Mesenchymal stem cell (in vitro differentiated cells and primary cell): ENCODE measurements around the gene PFN3.

Experiments used
- DNase-seq: peaks from one replicate; pipeline ENCODE4 v3.0.0-alpha.2; 2013
- H2AFZ ChIP-seq: one replicate; pipeline ENCODE4 v1.6.1; 2013; ENCODE audit warnings: low read depth, mild to moderate bottlenecking, control low read depth, inconsistent platforms, low read length, moderate library complexity
- H2AK5ac ChIP-seq: 2 replicates; pipeline ENCODE4 v1.6.1; 2013; ENCODE audit warnings: low read length, moderate library complexity, mild to moderate bottlenecking, inconsistent platforms; ENCODE audit not compliant: severe bottlenecking
- H2BK120ac ChIP-seq: one replicate; pipeline ENCODE4 v1.6.1; 2013; ENCODE audit warnings: low read depth, mild to moderate bottlenecking, inconsistent platforms, low read length, moderate library complexity
- H2BK12ac ChIP-seq, 2 experiments: one replicate each; pipeline ENCODE4 v1.6.1; 2013; ENCODE audit warnings: inconsistent platforms in 2 of 2, low read length in 2 of 2, mild to moderate bottlenecking in 2 of 2, moderate library complexity in 2 of 2, control low read depth in 1 of 2
- H2BK15ac ChIP-seq: one replicate; pipeline ENCODE4 v1.6.1; 2013; ENCODE audit warnings: mild to moderate bottlenecking, low read depth, inconsistent platforms; ENCODE audit not compliant: poor library complexity, severe bottlenecking
- H2BK5ac ChIP-seq: 2 replicates; pipeline ENCODE4 v1.6.1; 2013; ENCODE audit warnings: low read depth, mild to moderate bottlenecking, low read length, control low read depth, inconsistent platforms; ENCODE audit not compliant: poor library complexity, severe bottlenecking
- H3K14ac ChIP-seq, 2 experiments: one replicate each; pipeline ENCODE4 v1.6.1; 2013; ENCODE audit warnings: inconsistent platforms in 2 of 2, low read length in 2 of 2, control low read depth in 1 of 2, mild to moderate bottlenecking in 1 of 2, moderate library complexity in 1 of 2
- H3K18ac ChIP-seq, 2 experiments: one replicate each; pipeline ENCODE4 v1.6.1; 2013; ENCODE audit warnings: inconsistent platforms in 2 of 2, low read length in 2 of 2, control low read depth in 1 of 2, low read depth in 1 of 2, mild to moderate bottlenecking in 1 of 2
- H3K23ac ChIP-seq, 2 experiments: one replicate each; pipeline ENCODE4 v1.6.1; 2013; ENCODE audit warnings: inconsistent platforms in 2 of 2, low read length in 2 of 2, mild to moderate bottlenecking in 2 of 2, moderate library complexity in 2 of 2, control low read depth in 1 of 2
- H3K27ac ChIP-seq: 2 replicates; pipeline ENCODE4 v1.5.1; 2013; ENCODE audit warnings: mild to moderate bottlenecking, moderate library complexity, low read length, control low read depth, inconsistent platforms; ENCODE audit not compliant: poor library complexity, severe bottlenecking
- H3K27me3 ChIP-seq, 2 experiments: 2 replicates each; pipeline versions ENCODE4 v1.6.1 to v1.7.0; 2013; ENCODE audit warnings: low read length in 2 of 2, mild to moderate bottlenecking in 2 of 2, moderate library complexity in 2 of 2, control low read depth in 1 of 2, inconsistent platforms in 1 of 2; ENCODE audit not compliant: control insufficient read depth in 1 of 2, insufficient read depth in 1 of 2
- H3K36me3 ChIP-seq, 2 experiments: 2 replicates each; pipeline versions ENCODE4 v1.6.1 to v1.7.0; 2013; ENCODE audit warnings: low read length in 2 of 2, control low read depth in 1 of 2, inconsistent platforms in 1 of 2, low read depth in 1 of 2, mild to moderate bottlenecking in 1 of 2; ENCODE audit not compliant: insufficient read depth in 2 of 2, control insufficient read depth in 1 of 2
- H3K4ac ChIP-seq, 2 experiments: one replicate each; pipeline ENCODE4 v1.6.1; 2013; ENCODE audit warnings: inconsistent platforms in 2 of 2, low read length in 2 of 2, mild to moderate bottlenecking in 2 of 2, moderate library complexity in 2 of 2, control low read depth in 1 of 2, low read depth in 1 of 2
- H3K4me1 ChIP-seq: 2 replicates; pipeline ENCODE4 v1.6.1; 2013; ENCODE audit warnings: low read depth, low read length, control low read depth; ENCODE audit not compliant: control insufficient read depth, insufficient read depth
- H3K4me2 ChIP-seq: 2 replicates; pipeline ENCODE4 v1.6.1; 2013; ENCODE audit warnings: low read length, mild to moderate bottlenecking, inconsistent platforms; ENCODE audit not compliant: poor library complexity, severe bottlenecking
- H3K4me3 ChIP-seq, 2 experiments: 2 replicates each; pipeline versions ENCODE4 v1.5.1 to v1.7.0; 2013; ENCODE audit warnings: low read length in 2 of 2, mild to moderate bottlenecking in 2 of 2, control low read depth in 1 of 2, low read depth in 1 of 2; ENCODE audit not compliant: insufficient read depth in 1 of 2
- H3K79me1 ChIP-seq: replicated peaks from 2 replicates; pipeline ENCODE4 v1.6.1; 2013; ENCODE audit warnings: mild to moderate bottlenecking, control low read depth, low read length, inconsistent platforms; ENCODE audit not compliant: poor library complexity, severe bottlenecking
- H3K9ac ChIP-seq: 2 replicates; pipeline ENCODE4 v1.7.0; 2013; ENCODE audit warnings: mild to moderate bottlenecking, low read length, moderate library complexity
- H3K9me3 ChIP-seq: 2 replicates; pipeline ENCODE4 v1.7.0; 2013; ENCODE audit warnings: mild to moderate bottlenecking, low read length; ENCODE audit not compliant: control insufficient read depth
- H4K8ac ChIP-seq: one replicate; pipeline ENCODE4 v1.6.1; 2013; ENCODE audit warnings: inconsistent platforms, mild to moderate bottlenecking, low read length, moderate library complexity
- H4K91ac ChIP-seq: one replicate; pipeline ENCODE4 v1.6.1; 2013; ENCODE audit warnings: mild to moderate bottlenecking, low read length, inconsistent platforms
- WGBS: methylation state at CpG from one replicate; pipeline ENCODE4 v1.1.7; 2013; ENCODE audit warnings: mixed read lengths; 5-methylcytosine and 5-hydroxymethylcytosine counted together

The PFN3 gene

GRCh38 chr5:177390363-177391300 lies 9.8 kb downstream of the PFN3 start:
- Histone ChIP-seq H2AK5ac (peak overlapping the region; percentile 69), H3K79me1 (no peaks in the 10 kb centered on the region), H4K8ac (no peak overlapping the region), H3K27ac (no peak overlapping the region), H4K91ac (no peak overlapping the region), H3K4me3 (peak overlapping the region in 1 of 2 experiments; percentile 57), H3K4me2 (no peak overlapping the region), H3K4me1 (peaks cover 22% of the 10 kb centered on the region), H3K9ac (peak overlapping the region; percentile 37), H3K36me3 (no peaks in the 10 kb centered on the region), H3K14ac (peak overlapping the region in 1 of 2 experiments; percentile 9), H2BK5ac (no peak overlapping the region), H2BK120ac (no peak overlapping the region), H3K4ac (peak overlapping the region in 1 of 2 experiments; percentile 47), H2BK15ac (no peak overlapping the region), H3K18ac (peak overlapping the region in 1 of 2 experiments; percentile 5), H3K27me3 (peaks cover under 1 to 38% of the 10 kb centered on the region in 2 experiments), H2BK12ac (peak overlapping the region in 1 of 2 experiments; percentile 1), H2AFZ (no peak overlapping the region), H3K9me3 (no peaks in the 10 kb centered on the region), H3K23ac (no peak overlapping the region)
- DNase-seq, result peak; percentile 86
- WGBS, result 36% methylated on average over 13 of the region's 13 CpGs

- no peak overlapping the region for H2AK5ac ChIP-seq
Observed at GRCh38 chr5:177389241-177390169, 11.0 kb downstream of the PFN3 start.

GRCh38 chr5:177388521-177389052 lies 11.9 kb downstream of the PFN3 start:
- H3K27me3 ChIP-seq, result peaks cover 10 to 44% of the 10 kb centered on the region in 2 experiments

More at GRCh38 chr5:177389241-177390169, 11.0 kb downstream of the PFN3 start:
- Histone ChIP-seq H4K91ac (no peak overlapping the region), H3K4me3 (peak overlapping the region in 1 of 2 experiments; percentile 57), H3K9me3 (no peaks in the 10 kb centered on the region), H2BK120ac (no peak overlapping the region), H3K36me3 (no peaks in the 10 kb centered on the region), H4K8ac (no peak overlapping the region), H3K4me1 (peaks cover 22% of the 10 kb centered on the region), H3K4me2 (peak overlapping the region; percentile 40), H3K18ac (peak overlapping the region in 1 of 2 experiments; percentile 5), H2AFZ (no peak overlapping the region), H3K9ac (peak overlapping the region; percentile 37), H2BK5ac (no peak overlapping the region), H2BK12ac (peak overlapping the region in 1 of 2 experiments; percentile 66), H3K23ac (no peak overlapping the region), H3K27ac (peak overlapping the region; percentile 56), H3K4ac (no peak overlapping the region), H3K27me3 (peaks cover 6 to 42% of the 10 kb centered on the region in 2 experiments), H3K14ac (peak overlapping the region in 1 of 2 experiments; percentile 29), H3K79me1 (no peaks in the 10 kb centered on the region), H2BK15ac (no peak overlapping the region)
- 12% methylated on average over 20 of the region's 21 CpGs for WGBS
- DNase-seq, result peak; percentile 98

More at GRCh38 chr5:177388521-177389052, 11.9 kb downstream of the PFN3 start:
- Histone ChIP-seq H3K18ac (no peak overlapping the region), H3K14ac (no peak overlapping the region), H3K36me3 (no peaks in the 10 kb centered on the region), H2BK5ac (no peak overlapping the region), H3K4me1 (peaks cover 22% of the 10 kb centered on the region), H3K23ac (no peak overlapping the region), H4K91ac (no peak overlapping the region), H3K4ac (no peak overlapping the region), H2BK15ac (no peak overlapping the region), H3K9me3 (no peaks in the 10 kb centered on the region), H3K4me2 (no peak overlapping the region), H2AK5ac (peak overlapping the region; percentile 50), H3K9ac (peak overlapping the region; percentile 1), H3K27ac (no peak overlapping the region), H2BK12ac (peak overlapping the region in 1 of 2 experiments; percentile 66), H2AFZ (no peak overlapping the region), H3K79me1 (no peaks in the 10 kb centered on the region), H2BK120ac (no peak overlapping the region), H4K8ac (no peak overlapping the region), H3K4me3 (no peak overlapping the region)
- WGBS, result 92% methylated on average over 10 of the region's 10 CpGs
- DNase-seq, result no peak
